ENCODE results near the gene COL18A1. TPM values are rescaled to one million over a fixed set of nuclear protein-coding genes. Genes with fewer than 3 reads are reported as not detected.

Gene COL18A1
- total and polyA plus RNA-seq, 9 of the 15 experiments (the other 6 are each of a cell fraction or from before 2014, with no cell fraction given): 0.14 to 16.4 (median 2.0) TPM

GRCh38 chr21:45386728-45387371 is 18.1 kb upstream of the COL18A1 start (continued):
- TF ChIP-seq, protein P1, sequence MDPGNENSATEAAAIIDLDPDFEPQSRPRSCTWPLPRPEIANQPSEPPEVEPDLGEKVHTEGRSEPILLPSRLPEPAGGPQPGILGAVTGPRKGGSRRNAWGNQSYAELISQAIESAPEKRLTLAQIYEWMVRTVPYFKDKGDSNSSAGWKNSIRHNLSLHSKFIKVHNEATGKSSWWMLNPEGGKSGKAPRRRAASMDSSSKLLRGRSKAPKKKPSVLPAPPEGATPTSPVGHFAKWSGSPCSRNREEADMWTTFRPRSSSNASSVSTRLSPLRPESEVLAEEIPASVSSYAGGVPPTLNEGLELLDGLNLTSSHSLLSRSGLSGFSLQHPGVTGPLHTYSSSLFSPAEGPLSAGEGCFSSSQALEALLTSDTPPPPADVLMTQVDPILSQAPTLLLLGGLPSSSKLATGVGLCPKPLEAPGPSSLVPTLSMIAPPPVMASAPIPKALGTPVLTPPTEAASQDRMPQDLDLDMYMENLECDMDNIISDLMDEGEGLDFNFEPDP (CRISPR knock-in tag; IDR thresholded peaks at IDR 0.05): no peak
- TF ChIP-seq HDAC2 (IDR thresholded peaks at IDR 0.05): no peak

DNA sequence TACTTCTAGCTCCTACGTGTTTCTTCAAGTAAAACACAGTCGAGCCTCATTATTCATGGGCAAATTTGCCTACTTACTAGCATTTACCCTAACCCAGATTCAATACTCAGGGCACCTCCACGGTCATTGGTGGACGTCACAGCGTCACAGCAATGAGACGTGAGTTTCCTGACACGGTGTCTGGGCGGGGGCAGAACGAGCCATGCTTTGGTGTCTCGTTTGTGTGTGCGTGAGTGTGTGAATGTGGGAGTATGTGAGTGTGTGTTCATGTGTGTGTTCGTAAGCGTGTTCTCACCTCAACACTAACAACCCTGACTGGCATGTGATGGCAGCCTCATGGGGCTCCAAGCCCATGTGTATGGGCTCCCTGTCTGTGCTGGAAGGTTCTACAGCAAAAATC is 17.5 kb upstream of the COL18A1 start:
- no peak for DNase-seq (ENCODE audit: extremely low read depth in 1 of 4, low spot score in 3 of 4)
- peak overlapping the region; percentile 9; the same call in 1 of the 2 replicates for H2AFZ ChIP-seq (ENCODE audit: low read depth, low read length)
- peaks cover 29% of the 10 kb centered on the region for H4K20me1 ChIP-seq (replicated peaks; ENCODE audit: control insufficient read depth, insufficient read depth, low read length)
- in situ Hi-C loops (cut with MboI) (no loop called here), intact Hi-C loops (cut with micrococcal nuclease) (loop anchor here (2.0 kb wide), 1 partner anchor 51 kb away; no protein-coding TSS in a partner anchor)
- H3K4me2 ChIP-seq (ENCODE audit: insufficient read depth, low read length): no peak overlapping the region
- peak; percentile 29 for FAIRE-seq
- peaks cover 80 to 93% of the 10 kb centered on the region in 2 experiments for H3K27me3 ChIP-seq (ENCODE audit: control insufficient read depth in 2 of 2, insufficient read depth in 2 of 2, low read length in 2 of 2)
- H3K4me3 ChIP-seq: no peak overlapping the region
- no peaks in the 10 kb centered on the region for H3K36me3 ChIP-seq (ENCODE audit: control insufficient read depth, insufficient read depth, low read length)
- no peak overlapping the region for H3K9ac ChIP-seq (ENCODE audit: insufficient read depth in 1 of 2, low read depth in 2 of 2, low read length in 2 of 2)
- ChIA-PET POLR2A (interaction anchor here (1.0 to 2.7 kb wide), 4 partner anchors 9 to 23 kb away, joined by 3 to 10 read pairs (median 4); no protein-coding TSS in a partner anchor), CTCF (ENCODE audit: low intra/inter-chr PET ratio) (interaction anchor here (0.5 to 0.7 kb wide), 2 partner anchors 132 to 247 kb away, joined by 3 read pairs; no protein-coding TSS in a partner anchor)
- no peak overlapping the region for H3K27ac ChIP-seq (ENCODE audit: extremely low read depth, low read depth, low read length)
- no peak for ATAC-seq
- no peaks in the 10 kb centered on the region for H3K9me1 ChIP-seq (ENCODE audit: control insufficient read depth, insufficient read depth, low read length)
- no TSS peak for BruUV-seq (replicated peaks)
- H3K9me3 ChIP-seq (replicated peaks; ENCODE audit: control insufficient read depth, insufficient read depth, low read depth, low read length): peaks cover 3% of the 10 kb centered on the region; the same call in 1 of the 2 replicates
- no peaks in the 10 kb centered on the region for H3K79me2 ChIP-seq (ENCODE audit: control insufficient read depth, insufficient read depth, low read length)
- H3K4me1 ChIP-seq (replicated peaks in 1 of 2; ENCODE audit: control insufficient read depth in 2 of 2, insufficient read depth in 2 of 2, low read length in 2 of 2): peaks cover 6 to 50% of the 10 kb centered on the region in 2 experiments; a peak in 4 of 5 replicates
- 11% methylated on average over 13 of the region's 13 CpGs for WGBS (ENCODE audit: insufficient coverage, low coverage, missing lambda C conversion rate)
- TF ChIP-seq GABPA (tag; conservative IDR thresholded peaks at IDR 0.05; ENCODE audit: low read depth): no peak
- TF ChIP-seq NFE2L1 (tag; IDR thresholded peaks at IDR 0.05; ENCODE audit: borderline replicate concordance, low read depth): no peak
- TF ChIP-seq NKRF (IDR thresholded peaks at IDR 0.05; ENCODE audit: borderline replicate concordance): no peak
- TF ChIP-seq EGR1 (conservative IDR thresholded peaks at IDR 0.05): no peak
- no peak for TF ChIP-seq NFE2 (IDR thresholded peaks at IDR 0.05; ENCODE audit: low read depth)
- no peak for TF ChIP-seq DIDO1 (tag; IDR thresholded peaks at IDR 0.05; ENCODE audit: low read depth)
- TF ChIP-seq, protein P2, sequence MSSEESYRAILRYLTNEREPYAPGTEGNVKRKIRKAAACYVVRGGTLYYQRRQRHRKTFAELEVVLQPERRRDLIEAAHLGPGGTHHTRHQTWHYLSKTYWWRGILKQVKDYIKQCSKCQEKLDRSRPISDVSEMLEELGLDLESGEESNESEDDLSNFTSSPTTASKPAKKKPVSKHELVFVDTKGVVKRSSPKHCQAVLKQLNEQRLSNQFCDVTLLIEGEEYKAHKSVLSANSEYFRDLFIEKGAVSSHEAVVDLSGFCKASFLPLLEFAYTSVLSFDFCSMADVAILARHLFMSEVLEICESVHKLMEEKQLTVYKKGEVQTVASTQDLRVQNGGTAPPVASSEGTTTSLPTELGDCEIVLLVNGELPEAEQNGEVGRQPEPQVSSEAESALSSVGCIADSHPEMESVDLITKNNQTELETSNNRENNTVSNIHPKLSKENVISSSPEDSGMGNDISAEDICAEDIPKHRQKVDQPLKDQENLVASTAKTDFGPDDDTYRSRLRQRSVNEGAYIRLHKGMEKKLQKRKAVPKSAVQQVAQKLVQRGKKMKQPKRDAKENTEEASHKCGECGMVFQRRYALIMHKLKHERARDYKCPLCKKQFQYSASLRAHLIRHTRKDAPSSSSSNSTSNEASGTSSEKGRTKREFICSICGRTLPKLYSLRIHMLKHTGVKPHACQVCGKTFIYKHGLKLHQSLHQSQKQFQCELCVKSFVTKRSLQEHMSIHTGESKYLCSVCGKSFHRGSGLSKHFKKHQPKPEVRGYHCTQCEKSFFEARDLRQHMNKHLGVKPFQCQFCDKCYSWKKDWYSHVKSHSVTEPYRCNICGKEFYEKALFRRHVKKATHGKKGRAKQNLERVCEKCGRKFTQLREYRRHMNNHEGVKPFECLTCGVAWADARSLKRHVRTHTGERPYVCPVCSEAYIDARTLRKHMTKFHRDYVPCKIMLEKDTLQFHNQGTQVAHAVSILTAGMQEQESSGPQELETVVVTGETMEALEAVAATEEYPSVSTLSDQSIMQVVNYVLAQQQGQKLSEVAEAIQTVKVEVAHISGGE (CRISPR knock-in tag; IDR thresholded peaks at IDR 0.05): no peak
- TF ChIP-seq, protein P3, sequence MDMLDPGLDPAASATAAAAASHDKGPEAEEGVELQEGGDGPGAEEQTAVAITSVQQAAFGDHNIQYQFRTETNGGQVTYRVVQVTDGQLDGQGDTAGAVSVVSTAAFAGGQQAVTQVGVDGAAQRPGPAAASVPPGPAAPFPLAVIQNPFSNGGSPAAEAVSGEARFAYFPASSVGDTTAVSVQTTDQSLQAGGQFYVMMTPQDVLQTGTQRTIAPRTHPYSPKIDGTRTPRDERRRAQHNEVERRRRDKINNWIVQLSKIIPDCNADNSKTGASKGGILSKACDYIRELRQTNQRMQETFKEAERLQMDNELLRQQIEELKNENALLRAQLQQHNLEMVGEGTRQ (CRISPR knock-in tag; IDR thresholded peaks at IDR 0.05): no peak
- TF ChIP-seq KLF6 (CRISPR knock-in tag; IDR thresholded peaks at IDR 0.05; ENCODE audit: borderline replicate concordance): no peak
